Esophagus squamous epithelium (tissue), 4 donors: Measurements from ENCODE around the gene STX12.

ENCODE experiments used
- CTCF ChIP-seq, 6 experiments: fragments of 450-650 bp in 4 of 6; fragments of 200-600 bp in 2 of 6; sonication (generic) in 2 of 6; IDR thresholded peaks; one replicate each; pipeline ENCODE4 v1.5.1; 2016 to 2019; ENCODE audit warnings: antibody characterized with exemption in 6 of 6, mild to moderate bottlenecking in 4 of 6, moderate library complexity in 4 of 6
- POLR2A ChIP-seq, 4 donors: fragments of 450-650 bp; IDR thresholded peaks; one replicate each; pipeline ENCODE4 v1.6.1; 2017; ENCODE audit warnings: antibody characterized with exemption in 4 of 4, mild to moderate bottlenecking in 4 of 4, moderate library complexity in 3 of 4

- peak; percentile 34 to 52 (median 42) for TF ChIP-seq CTCF (IDR thresholded peaks at IDR 0.05)
- TF ChIP-seq POLR2A (IDR thresholded peaks at IDR 0.05), result peak in 3 of 4 donors; percentile 27 to 91 (median 83)
Measured at GRCh38 chr1:27725374-27726172, 47.4 kb upstream of the STX12 start, which contains the start of gene FAM76A.
